Fibroblast of lung (primary cell): ENCODE data around the gene IRF1. TPM values are rescaled to one million over a fixed set of nuclear protein-coding genes. Genes with fewer than 3 reads are reported as not detected.

ENCODE experiments used
- DNase-seq, 2 donors: peaks; one replicate each; pipeline versions ENCODE4 v3.0.0 to v3.0.0-alpha.2; 2010; ENCODE audit warnings: low read depth in 2 of 2
- H2AFZ ChIP-seq: 2 replicates; pipeline ENCODE4 v1.5.1; 2012; ENCODE audit warnings: low read length, control low read depth, inconsistent platforms
- H3K27ac ChIP-seq: 2 replicates; pipeline ENCODE4 v1.5.1; 2011; ENCODE audit warnings: low read length, control low read depth; ENCODE audit not compliant: insufficient read depth
- H3K27me3 ChIP-seq: 2 replicates; pipeline ENCODE4 v1.5.1; 2011; ENCODE audit warnings: mild to moderate bottlenecking, low read length; ENCODE audit not compliant: control insufficient read depth, insufficient read depth
- H3K36me3 ChIP-seq: 2 replicates; pipeline ENCODE4 v1.5.1; 2011; ENCODE audit warnings: low read length; ENCODE audit not compliant: control insufficient read depth, insufficient read depth
- H3K4me1 ChIP-seq: 2 replicates; pipeline ENCODE4 v1.5.1; 2011; ENCODE audit warnings: low read length; ENCODE audit not compliant: control insufficient read depth, insufficient read depth; ENCODE audit errors: extremely low read depth
- H3K4me2 ChIP-seq: 2 replicates; pipeline ENCODE4 v1.5.1; 2011; ENCODE audit warnings: low read length, control low read depth; ENCODE audit not compliant: insufficient read depth; ENCODE audit errors: extremely low read depth
- H3K4me3 ChIP-seq, 4 experiments: fragments of 200-600 bp in 1 of 4; sonication (generic) in 1 of 4; replicated peaks in 1 of 4; 2 replicates each; pipeline ENCODE4 v1.5.1; 2011 to 2016; ENCODE audit warnings: low read length in 4 of 4, low read depth in 3 of 4, mild to moderate bottlenecking in 3 of 4, control low read depth in 2 of 4, inconsistent platforms in 1 of 4, mixed read lengths in 1 of 4; ENCODE audit not compliant: insufficient read depth in 1 of 4; ENCODE audit errors: control extremely low read depth in 1 of 4
- H3K79me2 ChIP-seq: 2 replicates; pipeline ENCODE4 v1.5.1; 2012; ENCODE audit warnings: mild to moderate bottlenecking, low read length, inconsistent platforms; ENCODE audit not compliant: control insufficient read depth, insufficient read depth
- H3K9ac ChIP-seq: 2 replicates; pipeline ENCODE4 v1.5.1; 2011; ENCODE audit warnings: mild to moderate bottlenecking, low read length, control low read depth; ENCODE audit not compliant: insufficient read depth
- H3K9me3 ChIP-seq: 2 replicates; pipeline ENCODE4 v1.5.1; 2012; ENCODE audit warnings: low read depth, low read length; ENCODE audit not compliant: control insufficient read depth, insufficient read depth
- H4K20me1 ChIP-seq: 2 replicates; pipeline ENCODE4 v1.5.1; 2011; ENCODE audit warnings: low read length; ENCODE audit not compliant: control insufficient read depth, insufficient read depth; ENCODE audit errors: extremely low read depth
- EZH2 ChIP-seq: IDR thresholded peaks from 2 replicates; pipeline ENCODE4 v1.5.1; 2012; ENCODE audit warnings: low read length, control low read depth, mild to moderate bottlenecking; ENCODE audit errors: missing control alignments
- polyA plus RNA-seq, 2 donors: library from polyadenylated mRNA; depleted of rRNA in 1 of 2; stranded (reverse) in 1 of 2; unstranded in 1 of 2; fragments of >200 nt; gene quantifications; 2 replicates each; pipeline ENCODE4 v1.2.1, GENCODE V29; 2011 to 2012; ENCODE audit warnings: missing spikeins in 1 of 2
- total RNA-seq: library from RNA; depleted of rRNA; stranded (reverse); fragments of >200 nt; gene quantifications from 2 replicates; pipeline ENCODE4 v1.2.1, GENCODE V29; 2014
- TF ChIP-seq, protein P1 (sequence below), 2 donors: IDR thresholded peaks in 1 of 2; conservative IDR thresholded peaks in 1 of 2; 1 replicate in 1 of 2; 2 replicates in 1 of 2; pipeline ENCODE4 v1.5.1; 2011 to 2012; ENCODE audit warnings: low read length in 2 of 2, control low read depth in 1 of 2, inconsistent platforms in 1 of 2, low read depth in 1 of 2, mild to moderate bottlenecking in 1 of 2

IRF1 gene
- total and polyA plus RNA-seq, 2 donors (not counting 1 experiment from before 2014, with no cell fraction given) = 34.7 to 37.6 TPM

DNA sequence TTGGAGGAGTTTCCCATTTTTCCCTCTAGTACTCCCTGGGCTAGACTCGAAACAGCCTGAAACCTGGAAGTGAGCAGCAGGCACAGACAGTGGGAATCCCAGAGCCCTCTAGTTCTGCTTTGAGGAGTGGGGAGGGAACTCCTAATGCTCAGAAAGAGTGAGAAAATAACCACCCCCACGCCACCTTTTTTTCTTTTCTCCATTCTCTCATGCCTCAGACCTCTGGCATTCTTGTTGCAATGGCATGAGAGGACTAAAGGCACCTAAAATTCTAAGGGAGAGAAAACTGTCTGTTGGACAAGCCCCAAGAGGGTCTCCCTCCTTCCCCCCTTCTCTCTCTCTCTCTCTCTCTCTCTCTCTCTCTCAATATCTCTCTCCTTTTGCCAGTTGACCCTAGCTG, 15.1 kb upstream of the IRF1 start:
- H3K79me2 ChIP-seq = no peaks in the 10 kb centered on the region
- no peaks in the 10 kb centered on the region for H3K27me3 ChIP-seq
- H3K36me3 ChIP-seq = no peaks in the 10 kb centered on the region
- H3K4me3 ChIP-seq = no peak overlapping the region
- H3K9me3 ChIP-seq = no peaks in the 10 kb centered on the region
- peak overlapping the region; percentile 71 for H3K4me2 ChIP-seq
- no peak for TF ChIP-seq EZH2
- TF ChIP-seq, protein P1, sequence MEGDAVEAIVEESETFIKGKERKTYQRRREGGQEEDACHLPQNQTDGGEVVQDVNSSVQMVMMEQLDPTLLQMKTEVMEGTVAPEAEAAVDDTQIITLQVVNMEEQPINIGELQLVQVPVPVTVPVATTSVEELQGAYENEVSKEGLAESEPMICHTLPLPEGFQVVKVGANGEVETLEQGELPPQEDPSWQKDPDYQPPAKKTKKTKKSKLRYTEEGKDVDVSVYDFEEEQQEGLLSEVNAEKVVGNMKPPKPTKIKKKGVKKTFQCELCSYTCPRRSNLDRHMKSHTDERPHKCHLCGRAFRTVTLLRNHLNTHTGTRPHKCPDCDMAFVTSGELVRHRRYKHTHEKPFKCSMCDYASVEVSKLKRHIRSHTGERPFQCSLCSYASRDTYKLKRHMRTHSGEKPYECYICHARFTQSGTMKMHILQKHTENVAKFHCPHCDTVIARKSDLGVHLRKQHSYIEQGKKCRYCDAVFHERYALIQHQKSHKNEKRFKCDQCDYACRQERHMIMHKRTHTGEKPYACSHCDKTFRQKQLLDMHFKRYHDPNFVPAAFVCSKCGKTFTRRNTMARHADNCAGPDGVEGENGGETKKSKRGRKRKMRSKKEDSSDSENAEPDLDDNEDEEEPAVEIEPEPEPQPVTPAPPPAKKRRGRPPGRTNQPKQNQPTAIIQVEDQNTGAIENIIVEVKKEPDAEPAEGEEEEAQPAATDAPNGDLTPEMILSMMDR (conservative IDR thresholded peaks at IDR 0.05 in 1 of 2, IDR thresholded peaks at IDR 0.05 in 1 of 2; ENCODE audit: low read depth in 1 of 2, low read length in 2 of 2) = no peak
- H3K27ac ChIP-seq = peak overlapping the region; percentile 88
- no peaks in the 10 kb centered on the region for H4K20me1 ChIP-seq
- H2AFZ ChIP-seq = no peak overlapping the region
- DNase-seq = no peak
- peaks cover 26% of the 10 kb centered on the region for H3K4me1 ChIP-seq
- peak overlapping the region; percentile 32 for H3K9ac ChIP-seq

DNA sequence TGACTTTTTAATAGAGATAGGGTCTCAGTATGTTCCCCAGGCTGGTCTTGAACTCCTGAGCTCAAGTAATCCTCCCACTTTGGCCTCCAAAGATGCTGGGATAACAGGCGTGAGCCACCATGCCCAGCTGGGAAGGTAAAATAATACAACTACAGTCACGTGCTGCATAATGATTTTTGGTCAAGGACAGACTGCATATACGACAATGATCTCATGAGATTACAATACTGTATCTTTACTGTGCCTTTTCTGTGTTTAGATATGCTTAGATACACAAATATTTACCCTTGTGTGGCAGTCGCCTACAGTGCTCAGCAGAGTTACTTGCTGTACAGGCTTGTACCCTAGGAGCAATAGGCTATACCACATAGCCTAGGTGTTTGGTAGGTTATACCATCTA, 14.2 kb upstream of the IRF1 start:
- Histone ChIP-seq H3K4me2 (no peak overlapping the region), H3K9me3 (no peaks in the 10 kb centered on the region), H2AFZ (no peak overlapping the region), H3K4me3 (no peak overlapping the region), H3K4me1 (peaks cover 28% of the 10 kb centered on the region), H4K20me1 (no peaks in the 10 kb centered on the region), H3K79me2 (no peaks in the 10 kb centered on the region), H3K9ac (no peak overlapping the region), H3K36me3 (no peaks in the 10 kb centered on the region), H3K27me3 (no peaks in the 10 kb centered on the region), H3K27ac (no peak overlapping the region)
- TF ChIP-seq, protein P1 (conservative IDR thresholded peaks at IDR 0.05 in 1 of 2, IDR thresholded peaks at IDR 0.05 in 1 of 2; ENCODE audit: low read depth in 1 of 2, low read length in 2 of 2) = no peak
- no peak for TF ChIP-seq EZH2
- DNase-seq = no peak

DNA sequence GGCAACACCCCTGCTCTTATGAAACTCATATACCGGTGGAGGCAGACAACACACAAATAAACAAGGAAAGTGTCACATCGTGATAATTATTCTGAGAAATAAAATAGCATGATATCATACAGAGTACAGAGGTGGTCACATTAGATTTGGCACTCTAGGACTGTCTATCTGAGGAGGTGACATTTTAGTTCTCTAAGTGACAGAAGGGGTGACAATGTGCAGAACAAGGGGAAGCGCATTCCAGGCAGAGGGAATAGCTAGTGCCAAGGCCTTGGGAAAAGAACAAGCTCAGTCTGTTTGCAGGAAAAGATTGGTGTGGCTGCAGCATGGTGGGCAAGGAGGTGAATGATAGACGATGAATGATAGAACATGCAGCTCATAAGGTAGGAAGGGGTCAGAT, 12.7 kb upstream of the IRF1 start:
- Histone ChIP-seq H3K27me3 (no peaks in the 10 kb centered on the region), H3K4me2 (no peak overlapping the region), H3K4me1 (peaks cover 32% of the 10 kb centered on the region), H2AFZ (no peak overlapping the region), H3K4me3 (no peak overlapping the region), H3K9ac (no peak overlapping the region), H4K20me1 (no peaks in the 10 kb centered on the region), H3K79me2 (no peaks in the 10 kb centered on the region), H3K36me3 (no peaks in the 10 kb centered on the region), H3K27ac (no peak overlapping the region), H3K9me3 (no peaks in the 10 kb centered on the region)
- DNase-seq = no peak
- TF ChIP-seq EZH2 = no peak
- TF ChIP-seq, protein P1 (conservative IDR thresholded peaks at IDR 0.05 in 1 of 2, IDR thresholded peaks at IDR 0.05 in 1 of 2; ENCODE audit: low read depth in 1 of 2, low read length in 2 of 2) = no peak
